GM18508 (cell line): Measurements from ENCODE around the gene GSTP1.
"Not testable (repeated sequence)": the region's sequence is repeated elsewhere in the genome, so short reads cannot be mapped to it uniquely, and the experiment has no call there.

Experiments used
- ATAC-seq: cut with Tn5 transposase; IDR thresholded peaks from one replicate; pipeline ENCODE4 v1.9.1; 2021; ENCODE audit warnings: moderate number of reproducible peaks; ENCODE audit not compliant: insufficient read depth, unreplicated experiment

The GSTP1 gene

DNA sequence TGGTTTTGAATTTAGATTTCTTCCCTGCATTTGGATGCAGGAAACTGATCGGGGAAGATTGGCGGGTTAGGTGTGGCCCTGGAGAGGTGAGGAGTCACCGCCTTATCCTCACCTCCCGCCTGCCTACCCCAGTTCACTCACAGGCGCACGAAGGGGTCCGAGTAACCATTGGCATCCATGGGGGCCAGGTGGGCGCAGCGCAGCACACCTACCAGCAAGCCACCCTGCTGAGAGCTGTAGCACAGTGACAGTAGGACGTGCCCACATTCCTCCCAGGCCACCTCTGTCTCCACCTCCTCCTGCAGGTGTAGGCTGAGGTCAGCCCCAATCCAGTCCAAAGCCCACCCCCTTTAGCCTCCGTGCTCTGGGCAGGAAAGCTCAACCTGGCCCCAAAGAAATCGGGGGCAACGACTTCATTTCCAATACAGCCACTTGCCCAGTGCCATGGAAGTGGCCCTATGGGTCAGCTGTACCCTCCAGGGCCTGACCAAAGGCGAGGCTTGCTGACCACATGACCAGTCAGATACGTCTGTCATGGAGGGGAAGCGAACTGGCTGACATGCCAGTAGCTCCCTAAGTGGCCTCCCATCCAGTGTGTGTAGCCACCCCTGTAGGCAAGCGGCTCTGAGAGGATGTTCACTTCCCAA is 29.8 kb downstream of the GSTP1 start:
- ATAC-seq: no peak

- ATAC-seq: no peak
These were observed 30.5 kb downstream of the GSTP1 start for GRCh38 chr11:67613960-67614715.

- no peak for ATAC-seq
These were observed 31.4 kb downstream of the GSTP1 start for GRCh38 chr11:67614730-67615714.

GRCh38 chr11:67615728-67616430 is 32.3 kb downstream of the GSTP1 start:
- ATAC-seq: no peak

DNA sequence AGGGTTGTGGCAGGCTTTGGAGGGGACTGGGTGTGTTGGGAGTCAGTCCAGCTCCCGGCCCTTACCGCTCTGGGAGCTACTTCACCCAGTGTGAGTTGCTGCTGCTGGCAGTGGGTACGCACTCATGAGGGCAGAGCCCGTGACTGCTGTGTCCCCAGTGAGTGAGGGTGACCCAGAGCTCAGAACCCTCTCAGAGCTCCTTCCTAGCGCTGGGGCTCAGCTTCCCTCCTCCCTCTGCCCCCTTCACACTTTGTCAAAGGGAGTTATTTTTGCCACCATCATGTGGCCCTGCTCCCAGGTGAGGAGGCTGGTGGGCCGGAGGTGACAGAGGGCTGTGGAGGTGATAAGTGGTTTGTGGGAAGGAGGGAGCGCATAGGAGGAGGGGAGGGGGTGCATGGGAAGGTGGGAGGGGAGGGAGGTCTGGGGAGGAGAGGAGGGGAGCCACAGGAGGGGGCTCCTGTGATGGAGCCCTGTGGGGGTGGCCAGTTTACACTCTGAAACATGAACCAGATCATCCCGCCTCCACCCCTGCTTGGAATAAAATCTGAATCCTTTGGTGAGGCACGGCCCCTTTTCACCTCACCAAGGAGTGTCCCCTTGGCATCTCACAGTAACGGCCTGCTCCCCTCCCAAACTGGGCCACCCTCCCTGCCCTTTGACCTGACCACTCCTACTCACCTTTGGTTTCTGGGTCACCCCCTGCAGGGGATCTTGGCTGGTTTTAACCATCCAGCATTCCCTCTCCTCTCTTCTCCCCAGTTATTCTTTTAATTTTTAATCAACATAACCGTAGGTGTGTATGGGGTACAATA is 33.0 kb downstream of the GSTP1 start:
- ATAC-seq: no peak

GRCh38 chr11:67617243-67617953 is 33.8 kb downstream of the GSTP1 start:
- no peak for ATAC-seq

GRCh38 chr11:67618901-67619659 is 35.5 kb downstream of the GSTP1 start:
- not testable (repeated sequence) for ATAC-seq

DNA sequence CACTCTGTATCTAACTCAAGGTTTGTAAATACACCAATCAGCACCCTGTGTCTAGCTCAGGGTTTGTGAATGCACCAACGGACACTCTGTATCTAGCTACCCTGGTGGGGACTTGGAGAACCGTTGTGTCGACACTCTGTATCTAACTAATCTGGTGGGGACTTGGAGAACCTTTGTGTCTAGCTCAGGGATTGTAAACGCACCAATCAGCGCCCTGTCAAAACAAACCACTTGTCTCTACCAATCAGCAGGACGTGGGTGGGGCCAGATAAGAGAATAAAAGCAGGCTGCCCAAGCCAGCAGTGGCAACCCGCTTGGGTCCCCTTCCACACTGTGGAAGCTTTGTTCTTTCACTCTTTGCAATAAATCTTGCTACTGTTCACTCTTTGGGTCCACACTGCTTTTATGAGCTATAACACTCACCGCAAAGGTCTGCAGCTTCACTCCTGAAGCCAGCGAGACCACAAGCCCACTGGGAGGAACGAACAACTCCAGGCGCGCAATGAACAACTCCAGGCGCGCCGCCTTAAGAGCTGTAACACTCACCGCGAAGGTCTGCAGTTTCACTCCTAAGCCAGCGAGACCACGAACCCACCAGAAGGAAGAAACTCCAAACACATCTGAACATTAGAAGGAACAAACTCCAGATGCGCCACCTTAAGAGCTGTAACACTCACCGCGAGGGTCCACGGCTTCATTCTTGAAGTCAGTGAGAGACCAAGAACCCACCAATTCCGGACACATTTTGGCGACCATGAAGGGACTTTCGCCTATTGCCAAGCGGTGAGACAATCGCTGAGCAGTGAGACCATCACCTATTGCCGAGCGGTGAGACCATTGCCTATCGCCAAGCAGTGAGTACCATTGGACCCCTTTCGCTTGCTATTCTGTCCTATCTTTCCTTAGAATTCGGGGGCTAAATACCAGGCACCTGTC is 36.3 kb downstream of the GSTP1 start:
- ATAC-seq: not testable (repeated sequence)

DNA sequence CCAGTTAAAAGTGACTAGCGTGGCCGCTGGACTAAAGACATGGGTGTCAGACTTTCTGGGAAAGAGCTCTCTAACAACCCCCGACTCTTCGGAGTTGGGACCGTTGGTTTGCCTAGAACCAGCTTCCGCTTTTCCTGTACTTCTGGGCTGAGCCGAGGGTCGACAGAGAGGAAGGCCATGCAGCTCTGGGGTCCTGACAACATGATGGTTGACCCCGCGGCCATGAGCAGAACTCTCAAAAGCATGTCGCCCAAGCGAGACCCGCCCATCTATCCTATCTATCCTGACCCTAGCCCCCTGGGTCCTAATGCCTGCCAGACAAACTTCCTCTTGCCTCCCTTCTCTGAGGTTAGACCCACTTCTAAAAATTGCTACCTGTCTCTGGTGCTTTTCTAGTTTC is 37.0 kb downstream of the GSTP1 start:
- not testable (repeated sequence) for ATAC-seq

DNA sequence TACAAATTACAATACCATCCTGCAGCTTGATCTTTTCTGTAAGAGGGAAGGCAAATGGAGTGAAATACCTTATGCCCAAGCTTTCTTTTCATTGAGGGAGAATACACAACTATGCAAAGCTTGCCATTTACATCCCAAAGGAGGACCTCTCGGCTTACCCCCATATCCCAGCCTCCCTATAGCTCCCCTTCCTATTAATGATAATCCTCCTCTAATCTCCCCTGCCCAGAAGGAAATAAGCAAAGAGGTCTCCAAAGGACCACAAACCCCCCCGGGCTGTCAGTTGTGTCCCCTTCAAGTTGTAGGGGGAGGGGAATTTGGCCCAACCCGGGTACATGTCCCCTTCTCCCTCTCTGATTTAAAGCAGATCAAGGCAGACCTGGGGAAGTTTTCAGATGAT is 38.3 kb downstream of the GSTP1 start:
- not testable (repeated sequence) for ATAC-seq

- not testable (repeated sequence) for ATAC-seq
These were observed 39.3 kb downstream of the GSTP1 start for GRCh38 chr11:67622905-67623304.

DNA sequence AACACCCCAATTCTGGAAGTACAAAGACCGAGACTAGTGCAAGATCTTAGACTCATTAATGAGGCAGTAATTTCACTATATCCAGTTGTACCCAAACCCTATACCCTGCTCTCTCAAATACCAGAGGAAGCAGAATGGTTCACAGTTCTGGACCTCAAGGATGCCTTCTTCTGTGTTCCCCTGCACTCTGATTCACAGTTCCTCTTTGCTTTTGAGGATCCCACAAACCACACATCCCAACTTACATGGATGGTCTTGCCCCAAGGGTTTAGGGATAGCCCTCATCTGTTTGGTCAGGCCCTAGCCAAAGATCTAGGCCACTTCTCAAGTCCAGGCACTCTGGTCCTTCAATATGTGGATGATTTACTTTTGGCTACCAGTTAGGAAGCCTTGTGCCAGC is 40.2 kb downstream of the GSTP1 start:
- ATAC-seq: not testable (repeated sequence)

DNA sequence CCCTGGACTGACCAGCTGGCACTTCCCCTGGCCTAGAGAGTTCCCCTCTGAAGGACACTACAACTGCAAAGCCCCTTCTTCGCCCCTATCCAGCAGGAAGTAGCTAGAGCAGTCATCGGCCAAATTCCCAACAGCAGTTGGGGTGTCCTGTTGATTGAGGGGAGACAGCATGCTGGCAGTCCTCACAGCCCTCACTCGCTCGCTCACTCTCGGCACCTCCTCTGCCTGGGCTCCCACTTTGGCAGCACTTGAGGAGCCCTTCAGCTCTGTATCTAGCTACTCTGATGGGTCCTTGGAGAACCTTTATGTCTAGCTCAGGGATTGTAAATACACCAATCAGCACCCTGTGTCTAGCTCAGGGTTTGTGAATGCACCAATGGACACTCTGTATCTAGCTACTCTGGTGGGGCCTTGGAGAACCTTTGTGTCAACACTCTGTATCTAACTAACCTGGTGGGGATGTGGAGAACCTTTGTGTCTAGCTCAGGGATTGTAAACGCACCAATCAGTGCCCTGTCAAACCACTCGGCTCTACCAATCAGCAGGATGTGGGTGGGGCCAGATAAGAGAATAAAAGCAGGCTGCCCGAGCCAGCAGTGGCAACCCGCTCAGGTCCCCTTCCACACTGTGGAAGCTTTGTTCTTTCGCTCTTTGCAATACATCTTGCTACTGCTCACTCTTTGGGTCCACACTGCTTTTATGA is 42.7 kb downstream of the GSTP1 start:
- ATAC-seq: not testable (repeated sequence)

DNA sequence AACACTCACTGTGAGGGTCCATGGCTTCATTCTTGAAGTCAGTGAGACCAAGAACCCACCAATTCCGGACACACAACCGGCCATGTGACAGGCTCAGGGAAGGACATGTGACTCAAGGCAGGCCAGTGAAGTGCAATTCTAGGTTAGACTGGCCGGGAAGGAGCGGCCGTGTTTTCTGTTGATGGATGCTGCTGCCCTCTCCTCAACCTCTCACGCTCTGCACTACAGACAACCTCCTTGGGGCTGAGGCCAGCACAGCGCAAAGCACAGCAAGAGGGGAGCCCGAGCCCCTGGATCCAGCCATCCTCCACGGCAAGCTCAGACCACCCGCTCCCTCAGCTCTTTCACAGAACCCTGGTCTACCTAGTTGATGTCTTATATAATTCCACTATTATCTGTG is 43.4 kb downstream of the GSTP1 start:
- no peak for ATAC-seq

GRCh38 chr11:67627441-67627811 is 43.8 kb downstream of the GSTP1 start:
- no peak for ATAC-seq

- ATAC-seq: no peak
These were observed 44.4 kb downstream of the GSTP1 start for GRCh38 chr11:67627812-67628624.
